ENCODE data around the gene MARCKSL1.

MARCKSL1 gene, protein sequence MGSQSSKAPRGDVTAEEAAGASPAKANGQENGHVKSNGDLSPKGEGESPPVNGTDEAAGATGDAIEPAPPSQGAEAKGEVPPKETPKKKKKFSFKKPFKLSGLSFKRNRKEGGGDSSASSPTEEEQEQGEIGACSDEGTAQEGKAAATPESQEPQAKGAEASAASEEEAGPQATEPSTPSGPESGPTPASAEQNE

GRCh38 chr1:32335790-32336590 lies at the start of gene MARCKSL1:
TSS of gene MARCKSL1 (minus strand) at chr1:32336233. CDS start at chr1:32336033, 200 bp downstream.
- TF ChIP-seq, protein P1, sequence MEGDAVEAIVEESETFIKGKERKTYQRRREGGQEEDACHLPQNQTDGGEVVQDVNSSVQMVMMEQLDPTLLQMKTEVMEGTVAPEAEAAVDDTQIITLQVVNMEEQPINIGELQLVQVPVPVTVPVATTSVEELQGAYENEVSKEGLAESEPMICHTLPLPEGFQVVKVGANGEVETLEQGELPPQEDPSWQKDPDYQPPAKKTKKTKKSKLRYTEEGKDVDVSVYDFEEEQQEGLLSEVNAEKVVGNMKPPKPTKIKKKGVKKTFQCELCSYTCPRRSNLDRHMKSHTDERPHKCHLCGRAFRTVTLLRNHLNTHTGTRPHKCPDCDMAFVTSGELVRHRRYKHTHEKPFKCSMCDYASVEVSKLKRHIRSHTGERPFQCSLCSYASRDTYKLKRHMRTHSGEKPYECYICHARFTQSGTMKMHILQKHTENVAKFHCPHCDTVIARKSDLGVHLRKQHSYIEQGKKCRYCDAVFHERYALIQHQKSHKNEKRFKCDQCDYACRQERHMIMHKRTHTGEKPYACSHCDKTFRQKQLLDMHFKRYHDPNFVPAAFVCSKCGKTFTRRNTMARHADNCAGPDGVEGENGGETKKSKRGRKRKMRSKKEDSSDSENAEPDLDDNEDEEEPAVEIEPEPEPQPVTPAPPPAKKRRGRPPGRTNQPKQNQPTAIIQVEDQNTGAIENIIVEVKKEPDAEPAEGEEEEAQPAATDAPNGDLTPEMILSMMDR (conservative IDR thresholded peaks at IDR 0.05): no peak
- peak; percentile 46; the same call in 1 of the 2 replicates for TF ChIP-seq ZFX (IDR thresholded peaks at IDR 0.05)

GRCh38 chr1:32380057-32380456 lies 44.0 kb upstream of the MARCKSL1 start:
- TF ChIP-seq, protein P1 (conservative IDR thresholded peaks at IDR 0.05): no peak
- no peak for TF ChIP-seq ZFX (IDR thresholded peaks at IDR 0.05)
- no peak overlapping the region for H3K27ac ChIP-seq

More at GRCh38 chr1:32335790-32336590, at the start of gene MARCKSL1:
- H3K27ac ChIP-seq: peak within 1 kb of the TSS; percentile 81

DNA sequence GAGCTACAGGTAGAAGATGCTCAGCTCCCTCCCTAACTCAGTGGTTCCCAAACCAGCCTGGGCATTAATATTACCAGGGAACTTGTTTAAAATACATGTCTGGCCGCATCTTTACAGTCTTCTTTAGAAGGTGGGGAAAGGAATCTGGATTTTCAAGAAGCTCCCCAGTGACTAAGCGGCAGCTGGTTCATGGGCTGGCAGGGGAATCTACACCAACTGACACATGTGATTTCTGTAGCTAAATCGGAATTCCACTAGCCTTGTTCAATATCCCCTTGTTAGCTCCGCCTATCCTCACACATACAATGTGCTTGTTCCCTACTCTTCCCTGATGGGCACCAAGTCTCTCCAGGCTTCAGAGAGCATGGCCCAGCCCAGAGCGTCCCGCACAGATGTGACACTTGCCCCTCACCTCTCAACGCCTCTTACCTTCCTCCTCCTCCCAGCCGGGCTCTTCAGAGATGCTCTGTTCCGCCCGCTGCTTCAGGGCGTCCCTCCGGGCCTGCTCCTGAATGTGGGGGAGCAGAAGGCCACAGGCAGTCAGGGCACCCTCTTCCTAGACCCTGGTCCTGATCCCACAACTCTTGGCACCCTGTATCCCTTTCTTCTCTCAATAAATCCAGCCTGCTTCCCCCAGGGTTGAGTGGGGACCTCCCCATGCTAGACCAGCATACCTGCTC lies 41.6 kb upstream of the MARCKSL1 start:
- TF ChIP-seq, protein P1 (conservative IDR thresholded peaks at IDR 0.05): no peak
- TF ChIP-seq ZFX (IDR thresholded peaks at IDR 0.05): no peak
- H3K27ac ChIP-seq: no peak overlapping the region

- TF ChIP-seq ZFX (IDR thresholded peaks at IDR 0.05): no peak
- TF ChIP-seq, protein P1 (conservative IDR thresholded peaks at IDR 0.05): no peak
- H3K27ac ChIP-seq: no peak overlapping the region
These were observed 40.2 kb upstream of the MARCKSL1 start for GRCh38 chr1:32376199-32376598.

DNA sequence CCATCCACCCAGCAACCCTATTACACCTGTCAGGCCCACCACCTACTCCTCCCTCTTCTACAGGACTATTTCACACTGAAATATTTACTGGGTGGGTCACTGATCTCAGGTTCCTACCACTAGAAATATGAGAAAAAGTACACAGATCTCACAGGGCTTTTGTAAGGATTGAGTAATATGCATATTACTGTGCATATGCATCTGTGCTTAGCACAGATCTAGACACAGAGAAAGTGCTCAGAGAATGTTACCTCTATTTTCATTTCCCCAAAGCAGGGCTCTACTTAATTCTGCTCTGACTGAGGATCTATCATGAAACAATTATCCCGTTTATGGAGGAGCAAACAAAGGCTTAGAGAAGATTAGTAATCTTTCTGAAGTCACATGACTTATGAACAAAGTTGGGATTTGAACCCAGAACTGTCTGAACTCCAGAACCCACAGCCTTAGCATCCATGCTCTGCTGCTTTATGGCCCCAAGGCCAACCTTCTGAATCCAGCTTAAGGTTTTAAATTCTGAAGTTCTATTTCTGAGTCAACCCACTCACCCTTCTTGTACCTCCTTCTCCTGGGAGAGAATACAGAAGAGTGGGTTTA lies 38.1 kb upstream of the MARCKSL1 start:
- TF ChIP-seq, protein P1 (conservative IDR thresholded peaks at IDR 0.05): no peak
- TF ChIP-seq ZFX (IDR thresholded peaks at IDR 0.05): no peak
- no peak overlapping the region for H3K27ac ChIP-seq

DNA sequence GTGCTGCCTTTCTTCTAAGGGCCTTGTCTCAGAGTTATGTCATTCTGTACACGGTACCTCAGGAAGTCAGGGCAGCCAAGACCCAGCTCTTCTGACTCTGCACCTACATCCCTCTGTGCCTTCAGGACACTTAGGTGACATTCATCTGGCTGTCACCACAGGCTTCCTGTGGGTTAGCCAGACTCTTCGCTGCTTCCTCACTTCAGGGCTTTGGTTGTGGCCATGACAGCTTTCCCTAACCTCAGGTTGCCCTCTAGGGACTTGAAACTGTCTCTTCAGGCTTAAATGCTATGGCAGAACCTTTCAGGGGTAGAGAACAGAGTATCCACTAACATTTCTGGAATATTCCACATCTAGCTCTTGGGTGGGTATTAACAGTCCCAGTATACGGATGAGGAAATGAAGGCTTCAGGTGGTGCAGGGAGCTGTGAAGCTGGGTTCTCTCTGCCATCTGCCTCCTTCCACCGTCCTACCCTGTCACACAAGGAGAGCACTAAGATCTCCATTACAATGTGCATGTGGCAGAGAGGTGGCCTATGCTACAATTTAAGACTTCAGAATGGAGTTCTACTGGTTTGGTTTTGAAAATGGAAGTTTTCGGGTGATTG lies 36.2 kb upstream of the MARCKSL1 start:
- H3K27ac ChIP-seq: no peak overlapping the region

More for the DNA sequence above, 36.2 kb upstream of the MARCKSL1 start:
- TF ChIP-seq, protein P1 (conservative IDR thresholded peaks at IDR 0.05): no peak
- TF ChIP-seq ZFX (IDR thresholded peaks at IDR 0.05): no peak

All from C4-2B (cell line).